Hematopoietic multipotent progenitor cell treated with erythropoietin and hydrocortisone succinate and interleukin-3 and kit ligand, for 8 days (in vitro differentiated cells): ENCODE data around the gene KLRC4.
"Not testable (repeated sequence)": the region's sequence is repeated elsewhere in the genome, so short reads cannot be mapped to it uniquely, and the experiment has no call there.

Source experiments
- DNase-seq: peaks from one replicate; pipeline ENCODE4 v3.0.0-alpha.2; 2015

The KLRC4 gene, protein sequence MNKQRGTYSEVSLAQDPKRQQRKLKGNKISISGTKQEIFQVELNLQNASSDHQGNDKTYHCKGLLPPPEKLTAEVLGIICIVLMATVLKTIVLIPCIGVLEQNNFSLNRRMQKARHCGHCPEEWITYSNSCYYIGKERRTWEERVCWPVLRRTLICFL

GRCh38 chr12:10409392-10409791 lies at the start of gene KLRC4:
Gene KLRC4 (minus strand): TSS chr12:10409757. CDS start chr12:10409575, 182 bp downstream.
- no peak for DNase-seq

- no peak for DNase-seq
Observed at GRCh38 chr12:10457760-10458159, 48.2 kb upstream of the KLRC4 start.

DNA sequence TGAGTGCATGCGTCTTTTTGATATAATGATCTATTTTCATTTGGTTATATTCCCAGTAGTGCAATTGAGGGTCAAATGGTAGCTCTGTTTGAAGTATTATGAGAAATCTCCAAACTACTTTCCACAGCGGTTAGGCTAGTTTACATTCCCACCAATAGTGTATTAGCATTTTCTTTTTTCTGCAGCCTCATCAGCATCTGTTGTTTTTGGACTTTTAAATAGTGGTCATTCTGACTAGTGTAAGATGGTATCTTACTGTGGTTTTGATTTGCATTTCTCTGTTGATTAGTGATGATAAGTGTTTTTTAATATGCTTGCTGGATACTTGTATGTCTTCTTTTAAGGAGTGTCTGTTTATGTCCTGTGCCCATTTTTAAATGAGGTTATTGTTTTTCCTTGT lies 47.3 kb upstream of the KLRC4 start:
- no peak for DNase-seq

DNA sequence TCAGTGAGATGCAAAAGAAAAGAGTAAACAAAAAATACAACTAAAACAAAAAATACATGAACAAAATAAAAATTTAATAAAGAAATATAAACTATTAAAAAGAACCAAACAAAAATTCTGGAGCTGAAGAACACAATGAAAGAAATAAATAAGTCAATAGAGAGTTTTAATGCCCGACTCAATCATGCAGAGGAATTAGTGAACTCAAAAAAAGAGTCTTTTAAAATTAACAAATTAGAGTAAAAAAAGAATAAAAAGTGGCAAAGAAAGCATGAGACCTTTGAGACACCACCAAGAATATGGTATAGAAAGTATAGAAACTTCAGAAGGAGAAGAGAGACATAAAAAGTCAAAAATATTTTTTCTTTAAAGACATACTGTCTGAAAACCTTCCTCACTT lies 46.2 kb upstream of the KLRC4 start:
- no peak for DNase-seq

GRCh38 chr12:10454531-10454930 lies 45.0 kb upstream of the KLRC4 start:
- no peak for DNase-seq

- DNase-seq, result no peak
Observed at GRCh38 chr12:10453156-10453555, 43.6 kb upstream of the KLRC4 start, which contains the start of gene KLRC1. Gene KLRC1 (minus strand): TSS chr12:10453377. CDS start chr12:10451156, 2,221 bp downstream.

- no peak for DNase-seq
Observed at GRCh38 chr12:10448236-10448635, 38.7 kb upstream of the KLRC4 start.

- DNase-seq, result not testable (repeated sequence)
Observed at GRCh38 chr12:10446052-10446451, 36.5 kb upstream of the KLRC4 start.

DNA sequence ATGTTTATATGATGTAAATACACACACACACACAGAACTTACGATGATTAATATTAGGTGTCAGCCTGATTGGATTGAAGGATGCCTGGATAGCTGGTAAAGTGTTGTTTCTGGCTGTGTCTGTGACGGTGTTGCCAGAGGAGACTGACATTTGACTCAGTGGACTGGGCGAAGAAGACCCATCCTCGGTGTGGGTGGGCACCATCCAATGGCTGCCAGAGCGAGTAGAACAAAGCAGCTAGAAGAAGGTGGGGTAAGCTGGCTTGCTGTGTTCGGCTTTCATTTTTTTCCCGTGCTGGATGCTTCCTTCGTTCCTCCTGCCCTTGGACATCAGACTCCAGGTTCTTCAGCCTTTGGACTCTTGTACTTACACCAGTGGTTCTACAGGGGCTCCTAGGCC lies 31.6 kb upstream of the KLRC4 start:
- not testable (repeated sequence) for DNase-seq

- DNase-seq, result not testable (repeated sequence)
Observed at GRCh38 chr12:10439608-10440274, 30.2 kb upstream of the KLRC4 start.

- DNase-seq, result not testable (repeated sequence)
Observed at GRCh38 chr12:10437601-10438000, 28.0 kb upstream of the KLRC4 start.

GRCh38 chr12:10435816-10436215 lies 26.3 kb upstream of the KLRC4 start, which contains the start of gene KLRC2:
Gene KLRC2 (minus strand): TSS chr12:10436010. CDS start chr12:10435986, 24 bp downstream.
- not testable (repeated sequence) for DNase-seq

DNA sequence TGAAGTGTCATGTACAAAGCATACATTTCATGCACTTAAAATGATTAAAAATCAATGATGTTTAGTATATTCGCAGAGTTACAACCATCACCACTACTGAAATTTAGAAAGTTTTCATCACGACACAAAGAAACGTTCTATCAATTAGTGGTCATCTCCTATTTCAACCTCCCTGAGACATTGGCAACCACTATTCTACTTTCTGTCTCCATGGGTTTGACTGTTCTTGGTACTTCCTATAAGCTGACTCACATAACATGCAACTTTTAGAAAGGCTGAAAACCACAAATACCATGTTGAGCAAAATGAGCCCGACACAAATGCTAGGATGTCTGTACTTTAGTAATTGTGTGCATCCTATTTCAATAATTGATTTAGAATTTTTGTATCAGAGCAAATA lies 21.1 kb upstream of the KLRC4 start:
- not testable (repeated sequence) for DNase-seq

- not testable (repeated sequence) for DNase-seq
Observed at GRCh38 chr12:10425938-10426337, 16.4 kb upstream of the KLRC4 start.

DNA sequence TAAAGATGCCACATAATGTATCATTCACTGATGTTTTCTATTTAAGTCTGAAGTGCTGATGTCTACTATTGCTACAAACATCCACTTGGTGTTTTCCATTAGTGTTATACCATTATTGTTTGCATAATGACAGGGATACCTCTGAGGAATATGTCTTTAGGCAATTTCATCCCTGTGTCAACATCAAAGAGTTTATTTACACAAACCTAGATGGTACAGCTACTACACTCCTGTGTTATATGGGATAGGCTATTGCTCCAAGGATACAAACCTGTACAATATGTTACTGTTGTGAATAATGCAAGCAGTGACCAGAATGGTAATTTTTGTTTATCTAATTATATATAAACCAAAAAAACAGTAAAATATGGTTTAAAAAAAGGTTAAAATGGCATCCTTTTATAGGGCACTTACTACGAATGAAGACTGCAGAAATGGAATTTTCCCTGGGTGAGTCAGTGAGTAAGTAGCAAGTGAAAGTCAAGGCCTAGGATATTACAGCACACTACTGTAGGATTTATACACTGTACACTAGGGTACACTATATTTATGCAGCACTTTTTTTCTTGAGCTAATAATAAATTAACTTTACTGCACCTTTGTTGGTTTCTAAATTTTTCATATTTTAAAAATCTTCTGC lies 14.8 kb upstream of the KLRC4 start:
- not testable (repeated sequence) for DNase-seq

DNA sequence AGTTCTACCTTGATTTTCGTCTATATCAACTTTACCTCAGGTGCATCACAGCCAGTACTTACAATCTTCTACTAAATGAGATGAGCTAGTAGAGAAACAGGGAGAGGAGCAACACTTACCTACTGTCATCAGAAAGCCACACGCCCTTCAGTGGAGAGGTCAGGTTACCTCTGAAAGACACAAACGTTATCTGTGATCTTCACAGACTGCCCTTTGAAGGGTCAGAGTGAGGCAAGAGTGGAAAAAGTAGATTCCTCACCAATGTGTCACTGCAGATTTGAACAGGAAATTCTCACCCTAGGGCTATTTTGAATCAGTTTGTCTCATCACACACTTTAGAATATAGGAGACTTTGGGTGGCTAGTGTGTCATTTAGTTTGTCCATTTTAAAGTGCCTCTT lies 12.6 kb upstream of the KLRC4 start:
- DNase-seq, result not testable (repeated sequence)

DNA sequence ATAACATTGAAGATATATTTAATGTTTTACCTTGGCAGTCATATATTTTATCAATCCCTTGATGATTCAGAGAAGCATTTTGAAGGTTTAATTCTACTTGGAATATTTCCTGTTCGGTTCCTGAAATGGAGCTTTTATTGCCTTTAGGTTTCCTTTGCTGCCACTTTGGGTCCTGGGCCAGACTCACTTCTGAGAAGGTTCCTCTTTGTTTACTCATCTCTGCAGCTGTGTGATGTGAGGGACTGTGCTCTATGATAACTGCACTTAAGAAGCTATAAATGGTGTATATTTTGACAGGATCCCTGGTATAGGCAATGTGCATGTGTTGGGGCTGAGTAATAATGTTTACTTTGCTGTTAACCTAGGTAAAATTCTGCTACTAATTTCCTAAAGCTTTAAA lies 10.8 kb upstream of the KLRC4 start, which contains the start of gene KLRC3:
TSS of gene KLRC3 (minus strand) at position 262 of the 400 bp plus-strand sequence. CDS start at position 217, 45 bp downstream.
- DNase-seq, result not testable (repeated sequence)

- no peak for DNase-seq
Observed at GRCh38 chr12:10408842-10409241, 715 bp downstream of the KLRC4 start.

DNA sequence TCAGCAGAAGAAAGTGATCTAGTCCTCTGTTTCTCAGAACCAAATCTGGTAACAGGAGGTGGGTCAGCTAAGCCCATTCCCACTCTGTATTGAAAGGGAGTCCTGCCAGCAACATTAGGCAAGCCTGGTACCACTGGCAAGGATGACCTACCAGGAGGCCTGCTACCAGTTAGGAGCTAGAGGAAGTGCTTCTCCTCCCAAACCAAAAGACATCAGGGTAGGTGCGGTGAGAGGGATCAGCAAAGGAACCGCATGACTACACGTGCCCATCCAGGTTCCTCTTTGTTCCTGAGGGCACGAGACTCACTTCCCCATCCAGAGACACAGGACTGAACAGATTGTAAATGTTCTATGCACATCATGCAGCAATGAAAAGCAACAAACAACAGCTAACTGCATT lies 2.8 kb downstream of the KLRC4 start:
- DNase-seq, result no peak

DNA sequence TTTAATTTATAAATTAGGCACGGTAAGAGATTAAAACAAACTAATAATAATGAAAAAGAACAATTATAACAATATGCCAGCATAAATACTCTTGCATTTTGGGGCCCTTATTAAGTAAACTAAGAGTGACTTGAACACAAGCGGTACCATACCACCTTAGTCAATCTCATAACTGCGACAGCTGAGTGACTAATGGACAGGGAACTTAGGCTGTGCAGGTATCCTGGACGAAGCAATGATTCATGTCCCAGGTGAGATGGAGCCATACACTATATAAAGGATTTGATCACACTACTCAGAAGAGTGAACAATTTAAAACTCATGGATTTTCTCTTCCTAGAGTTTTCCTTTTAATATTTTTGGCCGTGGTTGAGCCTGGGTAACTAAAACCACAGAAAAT lies 4.3 kb downstream of the KLRC4 start:
- no peak for DNase-seq

GRCh38 chr12:10404798-10405197 lies 4.8 kb downstream of the KLRC4 start:
- no peak for DNase-seq

DNA sequence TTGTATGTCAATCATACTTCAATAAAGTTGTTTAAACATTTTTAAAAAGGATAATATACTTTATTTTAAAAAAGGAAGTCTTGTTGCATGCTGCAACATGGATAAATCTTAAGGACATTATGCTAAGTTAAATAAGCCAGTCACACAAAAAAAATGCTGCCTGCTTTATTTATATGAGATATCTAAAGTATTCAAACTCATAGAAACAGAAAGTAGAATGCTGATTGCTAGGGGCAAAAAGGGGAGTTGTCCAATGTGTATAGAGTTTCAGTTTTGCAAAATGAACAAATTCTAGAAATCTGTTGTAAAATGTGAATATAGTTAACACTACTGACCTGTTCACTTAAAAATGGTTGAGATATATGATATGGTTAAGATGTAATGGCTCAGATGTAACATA lies 8.7 kb downstream of the KLRC4 start:
- no peak for DNase-seq

DNA sequence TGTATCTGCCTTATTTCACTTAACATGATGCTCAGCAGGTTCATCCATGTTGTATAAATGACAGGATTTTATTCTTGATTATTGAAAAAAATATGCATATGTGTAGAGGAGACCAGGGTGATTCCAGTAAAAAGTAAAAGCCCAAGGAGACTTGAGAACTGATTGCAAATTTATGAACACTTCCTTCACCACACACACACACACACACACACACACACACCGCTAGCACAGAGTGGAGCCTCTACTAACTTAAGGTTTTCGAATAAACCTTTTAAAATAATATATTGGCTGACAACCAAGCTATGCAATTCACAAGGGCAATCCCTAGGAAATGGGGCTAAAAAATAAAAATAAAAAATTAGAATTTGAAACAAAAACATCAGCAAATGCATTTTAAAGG lies 11.4 kb downstream of the KLRC4 start:
- no peak for DNase-seq

DNA sequence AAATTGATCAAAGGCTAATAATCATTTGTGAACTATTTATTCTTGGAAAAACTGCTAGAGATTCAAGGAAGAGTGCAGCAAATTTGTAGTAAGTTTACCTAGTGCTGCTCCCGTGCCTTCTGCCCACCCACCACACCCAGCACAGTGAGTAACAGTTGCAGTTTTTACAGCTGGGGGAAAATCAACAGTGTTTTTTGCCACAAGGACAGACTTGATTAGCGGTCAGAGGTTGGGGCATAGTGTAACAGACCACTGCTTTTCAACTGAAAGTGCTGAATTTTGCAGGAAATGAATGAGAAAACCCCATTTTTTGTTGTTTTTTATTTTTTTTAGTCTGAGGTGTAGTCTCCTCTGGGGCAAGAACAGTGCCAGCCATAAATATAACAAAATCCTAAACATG lies 12.3 kb downstream of the KLRC4 start:
- DNase-seq, result no peak
